GM10266 (cell line): ENCODE measurements around the gene ALDH4A1.
"Not testable (repeated sequence)": the region's sequence is repeated elsewhere in the genome, so short reads cannot be mapped to it uniquely, and the experiment has no call there.

Experiments
- DNase-seq: peaks from one replicate; pipeline ENCODE4 v3.0.0; 2012; ENCODE audit errors: extremely low spot score
- CTCF ChIP-seq: IDR thresholded peaks from 2 replicates; pipeline ENCODE4 v1.5.1; 2012; ENCODE audit warnings: mild to moderate bottlenecking, low read depth; ENCODE audit not compliant: control insufficient read depth, insufficient read depth; ENCODE audit errors: missing control alignments

The ALDH4A1 gene

GRCh38 chr1:18895317-18895716 lies 7.0 kb downstream of the ALDH4A1 start:
- DNase-seq: no peak
- no peak for TF ChIP-seq CTCF

- no peak for TF ChIP-seq CTCF
These were observed 9.2 kb downstream of the ALDH4A1 start for GRCh38 chr1:18893120-18893519.

GRCh38 chr1:18891858-18892257 lies 10.5 kb downstream of the ALDH4A1 start:
- DNase-seq: not testable (repeated sequence)

More at GRCh38 chr1:18893120-18893519, 9.2 kb downstream of the ALDH4A1 start:
- DNase-seq: no peak

- no peak for DNase-seq
- no peak for TF ChIP-seq CTCF
These were observed 11.0 kb downstream of the ALDH4A1 start for GRCh38 chr1:18891426-18891780.

- no peak for DNase-seq
- no peak for TF ChIP-seq CTCF
These were observed 11.5 kb downstream of the ALDH4A1 start for GRCh38 chr1:18890706-18891425.

GRCh38 chr1:18886003-18886335 lies 16.4 kb downstream of the ALDH4A1 start:
- no peak for DNase-seq
- no peak for TF ChIP-seq CTCF

- no peak for TF ChIP-seq CTCF
- DNase-seq: no peak
These were observed 16.9 kb downstream of the ALDH4A1 start for GRCh38 chr1:18885311-18886002.
